ENCODE data around the gene FAM107B.

The FAM107B gene

GRCh38 chr10:14536241-14537213 lies 238.2 kb downstream of the FAM107B start:
- TF ChIP-seq CTCF (IDR thresholded peaks at IDR 0.05; ENCODE audit: control insufficient read depth, extremely low read depth, insufficient read depth), result peak; percentile 93

GRCh38 chr10:14535457-14536130 lies 239.1 kb downstream of the FAM107B start:
- no peak overlapping the region for H3K4me3 ChIP-seq (ENCODE audit: low read depth, low read length)
- no peak for TF ChIP-seq CTCF (IDR thresholded peaks at IDR 0.05; ENCODE audit: control insufficient read depth, extremely low read depth, insufficient read depth)
- no peak for DNase-seq (ENCODE audit: low read depth)

More at GRCh38 chr10:14536241-14537213, 238.2 kb downstream of the FAM107B start:
- H3K4me3 ChIP-seq (ENCODE audit: low read depth, low read length), result no peak overlapping the region
- DNase-seq (ENCODE audit: low read depth), result peak; percentile 44

GRCh38 chr10:14534152-14534551 lies 240.5 kb downstream of the FAM107B start:
- no peak overlapping the region for H3K4me3 ChIP-seq (ENCODE audit: low read depth, low read length)
- no peak for TF ChIP-seq CTCF (IDR thresholded peaks at IDR 0.05; ENCODE audit: control insufficient read depth, extremely low read depth, insufficient read depth)

GRCh38 chr10:14533295-14533694 lies 241.4 kb downstream of the FAM107B start:
- no peak for DNase-seq (ENCODE audit: low read depth)
- H3K4me3 ChIP-seq (ENCODE audit: low read depth, low read length), result no peak overlapping the region
- no peak for TF ChIP-seq CTCF (IDR thresholded peaks at IDR 0.05; ENCODE audit: control insufficient read depth, extremely low read depth, insufficient read depth)

More at GRCh38 chr10:14534152-14534551, 240.5 kb downstream of the FAM107B start:
- DNase-seq (ENCODE audit: low read depth), result no peak

- no peak for TF ChIP-seq CTCF (IDR thresholded peaks at IDR 0.05; ENCODE audit: control insufficient read depth, extremely low read depth, insufficient read depth)
- H3K4me3 ChIP-seq (ENCODE audit: low read depth, low read length), result no peak overlapping the region
- no peak for DNase-seq (ENCODE audit: low read depth)
Observed at GRCh38 chr10:14532473-14533251, 242.0 kb downstream of the FAM107B start.

- TF ChIP-seq CTCF (IDR thresholded peaks at IDR 0.05; ENCODE audit: control insufficient read depth, extremely low read depth, insufficient read depth), result no peak
- no peak for DNase-seq (ENCODE audit: low read depth)
- H3K4me3 ChIP-seq (ENCODE audit: low read depth, low read length), result no peak overlapping the region
Observed at GRCh38 chr10:14531974-14532373, 242.7 kb downstream of the FAM107B start.

All from LNCaP clone FGC (cell line).